Stomach (tissue), 4 donors: ENCODE measurements around the gene ORC3.

Experiments used
- CTCF ChIP-seq, 7 experiments: fragments of 450-650 bp in 4 of 7; fragments of 200-600 bp in 3 of 7; sonication (generic) in 3 of 7; IDR thresholded peaks; one replicate each; pipeline ENCODE4 v1.5.1; 2016 to 2019; ENCODE audit warnings: antibody characterized with exemption in 7 of 7, control low read depth in 2 of 7, mild to moderate bottlenecking in 1 of 7
- EP300 ChIP-seq: sonication (generic); formaldehyde crosslinking; IDR thresholded peaks from one replicate; pipeline ENCODE4 v1.6.1; 2017; ENCODE audit warnings: antibody characterized with exemption

GRCh38 chr6:87633851-87634250, 43.9 kb downstream of the ORC3 start:
- TF ChIP-seq CTCF (IDR thresholded peaks at IDR 0.05), result no peak
- TF ChIP-seq EP300, result no peak
